Caco-2 (cell line): ENCODE results near the gene BRD4. TPM values are rescaled to one million over a fixed set of nuclear protein-coding genes. Genes with fewer than 3 reads are reported as not detected.

Experiments used
- BruUV-seq: library from RNA; stranded (reverse); fragments of 400-500 nt; replicated peaks from 2 replicates; lab custom pipeline; 2021; lab: Mats Ljungman, UMichigan
- CTCF ChIA-PET: fragments of 300-600 bp; sonication (Branson Sonifier 250); formaldehyde crosslinking; loops from one replicate; lab custom pipeline; 2022; ENCODE audit warnings: antibody characterized with exemption; lab: Charles Lee
- POLR2A ChIA-PET: fragments of 300-600 bp; sonication (Branson Sonifier 250); formaldehyde crosslinking; loops from one replicate; lab custom pipeline; 2022; ENCODE audit warnings: antibody characterized with exemption; lab: Charles Lee
- DNase-seq, 2 experiments: peaks; one replicate each; pipeline versions ENCODE4 v3.0.0 to v3.0.0-alpha.2; 2020 to 2022
- H3K27me3 ChIP-seq: replicated peaks from 2 replicates; pipeline ENCODE4 v1.6.0; 2011; ENCODE audit warnings: low read length; ENCODE audit not compliant: control insufficient read depth, insufficient read depth
- H3K36me3 ChIP-seq: 2 replicates; pipeline ENCODE4 v1.5.1; 2011; ENCODE audit warnings: low read length; ENCODE audit not compliant: control insufficient read depth, insufficient read depth
- H3K4me1 ChIP-seq: fragments of 250-450 bp; sonication (Bioruptor Pico); 2 replicates; pipeline ENCODE4 v1.5.1; 2020; ENCODE audit warnings: mild to moderate bottlenecking
- H3K4me3 ChIP-seq: 2 replicates; pipeline ENCODE4 v1.5.1; 2011; ENCODE audit warnings: low read depth, mild to moderate bottlenecking, control low read depth, low read length
- H3K9me3 ChIP-seq: fragments of 250-450 bp; sonication (Bioruptor Pico); 2 replicates; pipeline ENCODE4 v1.5.1; 2020; ENCODE audit warnings: mild to moderate bottlenecking, moderate library complexity
- H3K27ac Mint-ChIP-seq: one replicate; pipeline ENCODE4 v1.8.0; 2022; ENCODE audit warnings: mixed read lengths; ENCODE audit not compliant: unreplicated experiment
- H3K27me3 Mint-ChIP-seq: one replicate; pipeline ENCODE4 v1.8.0; 2022; ENCODE audit warnings: mixed read lengths; ENCODE audit not compliant: insufficient read depth, unreplicated experiment
- H3K36me3 Mint-ChIP-seq: one replicate; pipeline ENCODE4 v1.8.0; 2022; ENCODE audit warnings: mild to moderate bottlenecking, mixed read lengths; ENCODE audit not compliant: insufficient read depth, unreplicated experiment
- H3K4me1 Mint-ChIP-seq: one replicate; pipeline ENCODE4 v1.8.0; 2022; ENCODE audit warnings: low read depth, mixed read lengths; ENCODE audit not compliant: unreplicated experiment
- H3K4me3 Mint-ChIP-seq: one replicate; pipeline ENCODE4 v1.8.0; 2022; ENCODE audit warnings: mild to moderate bottlenecking, moderate library complexity, mixed read lengths; ENCODE audit not compliant: unreplicated experiment
- H3K9me3 Mint-ChIP-seq: one replicate; pipeline ENCODE4 v1.8.0; 2022; ENCODE audit warnings: mixed read lengths; ENCODE audit not compliant: unreplicated experiment
- CTCF ChIP-seq, 2 experiments: fragments of 200-600 bp in 1 of 2; IDR thresholded peaks; 1 replicate in 1 of 2; 2 replicates in 1 of 2; pipeline versions ENCODE4 v1.5.1 to v1.8.0; 2011 to 2022; ENCODE audit warnings: antibody characterized with exemption in 1 of 2, control low read depth in 1 of 2, inconsistent platforms in 1 of 2, low read depth in 1 of 2, low read length in 1 of 2, mild to moderate bottlenecking in 1 of 2, moderate library complexity in 1 of 2; ENCODE audit not compliant: insufficient read depth in 1 of 2, severe bottlenecking in 1 of 2, unreplicated experiment in 1 of 2
- intact Hi-C: fragments of 100-400 bp; cut with micrococcal nuclease; formaldehyde crosslinking; loops from one replicate; pipeline ENCODE4 v1.10.0; 2022; ENCODE audit not compliant: unreplicated experiment
- total RNA-seq: library from RNA; stranded (reverse); gene quantifications from 2 replicates; pipeline ENCODE4 v1.2.3, GENCODE V29; 2022

Gene BRD4
- total RNA-seq, 1 experiment from 2014 or later, result 170 TPM

GRCh38 chr19:15296841-15297415 is 35.4 kb downstream of the BRD4 start:
- BruUV-seq, result no TSS peak
- no peak for TF ChIP-seq CTCF (IDR thresholded peaks at IDR 0.05; ENCODE audit: insufficient read depth in 1 of 2, low read depth in 1 of 2, low read length in 1 of 2, severe bottlenecking in 1 of 2, unreplicated experiment in 1 of 2)
- peak overlapping the region; percentile 48 for H3K4me3 Mint-ChIP-seq
- no peaks in the 10 kb centered on the region for H3K27me3 Mint-ChIP-seq
- intact Hi-C loops, result loop anchor here (1.0 to 2.0 kb wide), 4 partner anchors 17 to 82 kb away; partner anchors contain the start of gene AKAP8
- Histone ChIP-seq H3K4me3 (0 out of 2 replicates have a peak overlapping the region, but pooled peaks have one; percentile 11), H3K4me1 (peaks cover 60% of the 10 kb centered on the region), H3K36me3 (no peaks in the 10 kb centered on the region), H3K9me3 (no peaks in the 10 kb centered on the region), H3K27me3 (no peaks in the 10 kb centered on the region)
- H3K9me3 Mint-ChIP-seq, result no peaks in the 10 kb centered on the region
- peak; percentile 73 to 80 for DNase-seq
- H3K4me1 Mint-ChIP-seq, result peaks cover 53% of the 10 kb centered on the region
- H3K36me3 Mint-ChIP-seq, result peaks cover 90% of the 10 kb centered on the region
- POLR2A ChIA-PET, result interaction anchor here (0.5 to 1.7 kb wide), 7 partner anchors 13 to 122 kb away, joined by 3 to 10 read pairs (median 5); partner anchors contain the start of genes AKAP8 and AKAP8L
- peak overlapping the region; percentile 97 for H3K27ac Mint-ChIP-seq
- CTCF ChIA-PET, result interaction anchor here (0.9 to 1.6 kb wide), 7 partner anchors 13 to 259 kb away, joined by 3 to 7 read pairs (median 3); no protein-coding TSS in a partner anchor

DNA sequence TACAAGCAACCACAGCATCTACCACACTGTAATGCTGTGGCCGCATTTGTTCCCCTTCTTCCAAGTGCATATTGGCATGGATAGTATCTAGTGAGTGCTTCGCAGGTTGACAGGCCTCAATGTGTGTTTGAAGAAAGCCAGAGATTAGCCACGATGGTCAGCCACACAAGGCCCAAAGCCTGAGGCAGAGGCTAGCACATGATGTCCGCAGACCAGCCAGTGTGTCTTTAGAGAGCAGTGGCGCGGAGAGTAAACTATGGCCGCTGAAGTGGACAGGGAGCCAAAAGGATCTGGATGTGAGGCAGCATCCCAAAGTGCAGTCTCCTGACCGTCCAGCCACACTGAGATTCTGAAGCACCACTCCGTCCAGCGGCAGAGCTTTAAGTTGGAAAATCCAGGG is 36.0 kb downstream of the BRD4 start:
- ChIA-PET POLR2A (interaction anchor here (1.4 to 1.7 kb wide), 2 partner anchors 15 to 82 kb away, joined by 5 to 10 read pairs; no protein-coding TSS in a partner anchor), CTCF (interaction anchor here (1.0 kb wide), 2 partner anchors 42 to 259 kb away, joined by 3 read pairs; no protein-coding TSS in a partner anchor)
- TF ChIP-seq CTCF (IDR thresholded peaks at IDR 0.05; ENCODE audit: insufficient read depth in 1 of 2, low read depth in 1 of 2, low read length in 1 of 2, severe bottlenecking in 1 of 2, unreplicated experiment in 1 of 2), result no peak
- H3K4me3 Mint-ChIP-seq, result peak overlapping the region; percentile 48
- DNase-seq, result no peak
- H3K9me3 Mint-ChIP-seq, result no peaks in the 10 kb centered on the region
- H3K36me3 Mint-ChIP-seq, result peaks cover 91% of the 10 kb centered on the region
- no peaks in the 10 kb centered on the region for H3K27me3 Mint-ChIP-seq
- no peak overlapping the region for H3K4me3 ChIP-seq
- H3K27ac Mint-ChIP-seq, result peak overlapping the region; percentile 97
- H3K9me3 ChIP-seq, result no peaks in the 10 kb centered on the region
- H3K4me1 ChIP-seq, result peaks cover 64% of the 10 kb centered on the region
- TSS peak; percentile 47 for BruUV-seq
- no peaks in the 10 kb centered on the region for H3K36me3 ChIP-seq
- H3K27me3 ChIP-seq, result no peaks in the 10 kb centered on the region
- intact Hi-C loops, result loop anchor here (2.0 kb wide), 1 partner anchor 34 kb away; no protein-coding TSS in a partner anchor
- peaks cover 54% of the 10 kb centered on the region for H3K4me1 Mint-ChIP-seq

- no peak overlapping the region for H3K27ac Mint-ChIP-seq
- H3K4me1 Mint-ChIP-seq, result peaks cover 45% of the 10 kb centered on the region
- POLR2A ChIA-PET, result no interaction called here
- Histone ChIP-seq H3K9me3 (no peaks in the 10 kb centered on the region), H3K4me3 (no peak overlapping the region), H3K36me3 (no peaks in the 10 kb centered on the region), H3K27me3 (no peaks in the 10 kb centered on the region), H3K4me1 (peaks cover 60% of the 10 kb centered on the region)
- no peak for TF ChIP-seq CTCF (IDR thresholded peaks at IDR 0.05; ENCODE audit: insufficient read depth in 1 of 2, low read depth in 1 of 2, low read length in 1 of 2, severe bottlenecking in 1 of 2, unreplicated experiment in 1 of 2)
- CTCF ChIA-PET, result no interaction called here
- no peaks in the 10 kb centered on the region for H3K9me3 Mint-ChIP-seq
- intact Hi-C loops, result no loop called here
- no peak overlapping the region for H3K4me3 Mint-ChIP-seq
- no peaks in the 10 kb centered on the region for H3K27me3 Mint-ChIP-seq
- peaks cover 79% of the 10 kb centered on the region for H3K36me3 Mint-ChIP-seq
- no TSS peak for BruUV-seq
- no peak for DNase-seq
Measured at GRCh38 chr19:15294561-15294990, 37.8 kb downstream of the BRD4 start.
